ENCODE measurements around the gene ALX3.

DNA sequence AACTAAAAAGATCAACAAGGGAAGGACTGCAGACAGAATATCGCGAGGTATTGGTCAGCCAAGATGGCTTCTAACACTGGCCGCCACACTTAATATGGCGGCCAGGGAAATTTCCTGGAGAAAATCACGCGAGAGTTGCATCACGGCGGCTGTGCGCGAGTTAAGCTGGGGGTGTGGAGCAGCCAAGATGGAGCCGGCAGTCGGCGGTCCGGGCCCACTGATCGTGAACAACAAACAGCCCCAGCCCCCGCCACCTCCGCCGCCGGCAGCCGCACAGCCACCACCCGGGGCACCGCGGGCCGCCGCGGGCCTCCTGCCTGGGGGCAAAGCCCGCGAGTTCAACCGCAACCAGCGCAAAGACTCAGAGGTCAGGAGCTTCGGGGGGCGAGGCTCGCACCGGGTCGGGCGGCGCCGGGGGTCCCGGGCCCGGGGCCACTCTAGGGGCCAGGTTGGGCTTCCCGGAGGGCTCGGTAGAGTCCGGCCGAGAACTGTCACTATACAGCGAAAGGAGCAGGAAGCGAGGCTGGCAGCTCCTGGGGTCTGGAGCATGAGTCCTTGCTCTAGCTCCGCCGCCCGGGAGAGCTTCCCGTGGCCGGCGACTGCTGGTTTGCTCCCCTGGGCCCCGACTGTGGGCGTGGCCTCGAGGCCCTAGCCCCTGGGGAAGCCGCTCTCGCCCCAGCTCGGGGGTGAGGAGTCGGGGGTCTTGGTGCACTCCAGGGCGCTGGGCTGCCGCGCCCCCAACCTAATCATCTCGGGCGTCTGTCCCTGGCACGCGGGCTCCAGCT is 35.8 kb downstream of the ALX3 start, which contains the start of gene STRIP1:
- TF ChIP-seq, protein P1, sequence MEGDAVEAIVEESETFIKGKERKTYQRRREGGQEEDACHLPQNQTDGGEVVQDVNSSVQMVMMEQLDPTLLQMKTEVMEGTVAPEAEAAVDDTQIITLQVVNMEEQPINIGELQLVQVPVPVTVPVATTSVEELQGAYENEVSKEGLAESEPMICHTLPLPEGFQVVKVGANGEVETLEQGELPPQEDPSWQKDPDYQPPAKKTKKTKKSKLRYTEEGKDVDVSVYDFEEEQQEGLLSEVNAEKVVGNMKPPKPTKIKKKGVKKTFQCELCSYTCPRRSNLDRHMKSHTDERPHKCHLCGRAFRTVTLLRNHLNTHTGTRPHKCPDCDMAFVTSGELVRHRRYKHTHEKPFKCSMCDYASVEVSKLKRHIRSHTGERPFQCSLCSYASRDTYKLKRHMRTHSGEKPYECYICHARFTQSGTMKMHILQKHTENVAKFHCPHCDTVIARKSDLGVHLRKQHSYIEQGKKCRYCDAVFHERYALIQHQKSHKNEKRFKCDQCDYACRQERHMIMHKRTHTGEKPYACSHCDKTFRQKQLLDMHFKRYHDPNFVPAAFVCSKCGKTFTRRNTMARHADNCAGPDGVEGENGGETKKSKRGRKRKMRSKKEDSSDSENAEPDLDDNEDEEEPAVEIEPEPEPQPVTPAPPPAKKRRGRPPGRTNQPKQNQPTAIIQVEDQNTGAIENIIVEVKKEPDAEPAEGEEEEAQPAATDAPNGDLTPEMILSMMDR (IDR thresholded peaks at IDR 0.05; ENCODE audit: low read length), result no peak
- TF ChIP-seq EZH2 (IDR thresholded peaks at IDR 0.05; ENCODE audit: borderline replicate concordance, low read length), result no peak

Data from OCI-LY1 (cell line).